Measurements from ENCODE around the gene PITPNB.

PITPNB gene

GRCh38 chr22:27835446-27835845 is 83.6 kb downstream of the PITPNB start:
- in situ Hi-C loops (cut with HindIII; ENCODE audit: low sequenced_read_pairs), result no loop called here
- TF ChIP-seq CTCF (IDR thresholded peaks at IDR 0.05; ENCODE audit: low read depth, low read length, missing control alignments), result no peak
- DNase-seq (ENCODE audit: low read depth), result peak; percentile 32
- no peak overlapping the region for H3K4me3 ChIP-seq (ENCODE audit: low read depth, low read length)

GRCh38 chr22:27834364-27835185 is 84.5 kb downstream of the PITPNB start:
- in situ Hi-C loops (cut with HindIII; ENCODE audit: low sequenced_read_pairs), result no loop called here
- no peak for TF ChIP-seq CTCF (IDR thresholded peaks at IDR 0.05; ENCODE audit: low read depth, low read length, missing control alignments)
- no peak for DNase-seq (ENCODE audit: low read depth)
- no peak overlapping the region for H3K4me3 ChIP-seq (ENCODE audit: low read depth, low read length)

DNA sequence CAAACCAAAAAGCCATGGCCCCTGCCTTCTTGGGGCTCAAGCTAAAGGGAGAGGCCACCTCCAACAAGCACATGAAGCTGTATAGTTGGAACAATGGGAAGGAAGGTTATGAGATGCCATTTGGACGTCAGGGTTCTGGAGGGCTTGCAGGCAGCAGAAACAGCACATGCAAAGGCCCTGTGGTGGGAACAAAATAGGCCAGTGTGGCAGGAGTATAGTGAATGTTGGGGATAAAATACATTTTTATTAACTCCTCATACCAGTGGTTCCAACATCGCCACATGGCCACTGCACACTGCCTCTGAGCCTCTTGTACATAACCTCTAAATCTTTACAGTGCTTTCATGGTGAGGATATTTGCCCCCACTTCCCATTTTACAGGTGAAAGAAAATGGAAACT is 85.3 kb downstream of the PITPNB start:
- no peak for DNase-seq (ENCODE audit: low read depth)
- no peak overlapping the region for H3K4me3 ChIP-seq (ENCODE audit: low read depth, low read length)
- in situ Hi-C loops (cut with HindIII; ENCODE audit: low sequenced_read_pairs), result no loop called here
- TF ChIP-seq CTCF (IDR thresholded peaks at IDR 0.05; ENCODE audit: low read depth, low read length, missing control alignments), result no peak

- in situ Hi-C loops (cut with HindIII; ENCODE audit: low sequenced_read_pairs), result no loop called here
- no peak overlapping the region for H3K4me3 ChIP-seq (ENCODE audit: low read depth, low read length)
- TF ChIP-seq CTCF (IDR thresholded peaks at IDR 0.05; ENCODE audit: low read depth, low read length, missing control alignments), result no peak
- DNase-seq (ENCODE audit: low read depth), result no peak
Measured at GRCh38 chr22:27832606-27833005, 86.5 kb downstream of the PITPNB start.

- no peak overlapping the region for H3K4me3 ChIP-seq (ENCODE audit: low read depth, low read length)
- DNase-seq (ENCODE audit: low read depth), result no peak
- in situ Hi-C loops (cut with HindIII; ENCODE audit: low sequenced_read_pairs), result no loop called here
- no peak for TF ChIP-seq CTCF (IDR thresholded peaks at IDR 0.05; ENCODE audit: low read depth, low read length, missing control alignments)
Measured at GRCh38 chr22:27829620-27830019, 89.4 kb downstream of the PITPNB start.

- no peak overlapping the region for H3K4me3 ChIP-seq (ENCODE audit: low read depth, low read length)
- no peak for DNase-seq (ENCODE audit: low read depth)
- in situ Hi-C loops (cut with HindIII; ENCODE audit: low sequenced_read_pairs), result no loop called here
- no peak for TF ChIP-seq CTCF (IDR thresholded peaks at IDR 0.05; ENCODE audit: low read depth, low read length, missing control alignments)
Measured at GRCh38 chr22:27827604-27828587, 91.2 kb downstream of the PITPNB start.

Data from astrocyte of the cerebellum (primary cell).